HG02885 (cell line): ENCODE results near the gene ERBB4.

ENCODE experiments used
- ATAC-seq: cut with Tn5 transposase; IDR thresholded peaks from one replicate; pipeline ENCODE4 v1.9.1; 2021; ENCODE audit warnings: mild to moderate bottlenecking; ENCODE audit not compliant: unreplicated experiment, poor library complexity

The ERBB4 gene

GRCh38 chr2:212173331-212173730, 365.3 kb downstream of the ERBB4 start:
- no peak for ATAC-seq

GRCh38 chr2:212170382-212170781, 368.2 kb downstream of the ERBB4 start:
- no peak for ATAC-seq

DNA sequence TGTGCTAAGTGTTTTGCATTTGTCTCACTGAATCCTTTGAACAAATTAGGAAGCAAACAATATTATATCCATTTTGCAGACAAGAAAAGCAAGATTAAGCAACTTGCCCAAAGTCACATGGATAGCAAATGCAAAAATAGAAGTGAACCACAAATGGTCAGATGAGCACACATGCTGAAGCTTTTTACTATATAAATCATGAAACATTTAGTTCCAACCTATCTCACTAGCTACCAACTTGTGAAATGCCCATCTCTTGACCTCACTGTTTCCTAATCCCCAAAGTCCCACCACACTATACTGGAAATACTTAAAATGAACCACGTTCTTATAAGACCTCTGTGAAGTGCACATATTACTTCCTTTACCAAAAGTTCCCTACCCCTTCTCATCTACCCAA, 380.5 kb downstream of the ERBB4 start:
- no peak for ATAC-seq

GRCh38 chr2:212157012-212157411, 381.6 kb downstream of the ERBB4 start:
- ATAC-seq = no peak

DNA sequence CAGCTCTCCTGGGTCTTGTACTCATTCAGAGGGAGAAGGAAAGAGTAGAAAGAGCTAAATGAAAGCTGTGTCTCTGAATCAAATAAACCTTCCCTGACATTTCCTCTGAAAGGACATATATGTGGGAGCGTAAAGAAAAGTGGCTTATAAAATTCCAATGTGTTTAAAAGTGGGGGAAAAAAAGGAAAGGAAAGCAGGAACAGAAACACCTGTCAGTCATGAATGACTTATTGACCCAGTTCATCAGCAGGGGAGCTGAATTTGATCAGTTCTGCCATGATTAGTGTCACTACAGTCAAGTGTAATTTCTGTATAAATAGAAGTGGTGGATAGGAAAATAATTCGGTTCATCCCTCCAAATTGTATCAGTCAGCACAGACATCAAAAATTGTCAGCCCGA, 382.5 kb downstream of the ERBB4 start:
- ATAC-seq = no peak

GRCh38 chr2:212154477-212154878, 384.1 kb downstream of the ERBB4 start:
- no peak for ATAC-seq

- ATAC-seq = no peak
Observed at GRCh38 chr2:212153923-212154322, 384.7 kb downstream of the ERBB4 start.

DNA sequence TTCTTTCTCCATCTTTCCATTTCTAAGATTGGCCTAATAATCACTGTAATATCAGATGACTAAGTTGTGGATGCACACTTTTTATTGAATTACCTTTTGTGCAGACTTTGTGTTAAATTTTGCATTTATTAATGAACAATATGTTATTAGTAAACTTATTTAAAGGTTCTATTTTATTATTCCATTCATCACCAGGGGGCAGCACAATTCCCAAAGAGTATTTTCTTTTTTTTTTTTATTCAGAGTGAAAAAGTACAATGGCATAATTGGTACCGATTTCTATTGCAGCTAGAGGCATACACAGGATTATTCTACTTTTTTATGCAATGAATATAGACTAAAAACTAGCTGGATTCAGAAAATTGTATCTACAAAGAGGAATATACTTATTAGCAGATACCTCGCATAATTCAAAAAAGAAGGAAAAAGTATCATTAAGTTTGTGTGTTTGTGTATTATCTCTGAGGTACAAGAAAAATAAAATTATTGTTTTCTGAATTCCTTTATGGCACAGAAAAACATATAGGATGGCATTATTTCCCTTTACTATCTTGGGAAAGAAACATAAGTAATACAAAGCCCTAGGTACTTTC, 390.6 kb downstream of the ERBB4 start:
- ATAC-seq = no peak

DNA sequence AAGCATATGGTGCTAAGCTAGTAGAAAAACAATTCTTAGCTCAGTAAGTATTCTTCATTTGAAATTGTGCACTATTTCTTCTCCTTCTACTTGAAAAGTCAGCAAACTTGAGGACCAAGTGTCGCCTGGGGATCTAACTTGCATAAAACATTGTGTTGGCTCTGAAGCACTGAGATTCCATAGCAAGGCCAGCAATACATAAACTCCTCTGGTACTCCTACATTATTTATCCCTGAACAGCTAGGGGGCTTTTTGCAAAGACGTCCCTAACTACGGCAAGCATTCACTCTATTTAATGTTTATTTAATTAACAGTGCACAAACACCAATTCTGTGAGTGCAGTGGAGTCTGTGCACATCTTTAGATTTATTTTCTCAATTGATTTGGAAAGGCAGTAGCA, 392.2 kb downstream of the ERBB4 start:
- no peak for ATAC-seq

DNA sequence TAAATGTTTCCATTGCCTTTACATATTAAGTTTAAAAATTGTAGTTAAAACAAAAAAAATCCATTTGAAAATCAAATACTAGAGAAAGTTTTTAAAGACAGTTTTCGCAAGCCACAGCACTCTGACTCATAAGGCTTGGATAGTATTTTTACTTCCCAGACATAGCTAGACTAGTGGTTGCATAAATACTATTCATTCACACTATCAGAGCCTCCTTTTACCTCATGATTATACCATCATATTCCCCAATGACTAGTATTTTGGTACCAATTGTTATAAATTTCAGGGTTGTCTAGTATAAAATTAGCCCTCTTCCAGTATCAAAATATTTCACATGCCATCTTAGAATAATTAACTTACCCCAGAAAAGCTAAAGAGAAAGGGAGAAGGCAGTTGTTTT, 393.5 kb downstream of the ERBB4 start:
- ATAC-seq = no peak

- ATAC-seq = no peak
Observed at GRCh38 chr2:212142631-212143030, 396.0 kb downstream of the ERBB4 start.

DNA sequence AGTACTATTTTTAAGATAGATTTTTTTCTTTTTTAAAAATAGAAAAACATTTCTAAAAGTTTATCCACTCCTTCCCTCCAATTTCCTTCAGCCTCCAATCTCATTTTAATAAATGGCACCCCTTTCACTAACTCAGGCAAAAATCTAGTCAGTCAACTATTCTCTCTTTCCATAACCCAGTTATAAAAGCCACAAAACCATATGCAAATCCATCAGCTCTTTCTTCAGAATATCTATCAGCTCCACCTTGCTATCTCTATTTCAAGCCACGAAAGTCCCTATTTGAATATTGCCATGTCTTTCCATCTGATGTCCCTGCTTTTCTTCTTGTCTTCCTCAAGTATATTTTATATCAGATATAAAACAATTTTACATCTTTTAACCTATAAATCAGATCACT, 397.1 kb downstream of the ERBB4 start:
- no peak for ATAC-seq

- no peak for ATAC-seq
Observed at GRCh38 chr2:212136216-212136795, 402.3 kb downstream of the ERBB4 start.

DNA sequence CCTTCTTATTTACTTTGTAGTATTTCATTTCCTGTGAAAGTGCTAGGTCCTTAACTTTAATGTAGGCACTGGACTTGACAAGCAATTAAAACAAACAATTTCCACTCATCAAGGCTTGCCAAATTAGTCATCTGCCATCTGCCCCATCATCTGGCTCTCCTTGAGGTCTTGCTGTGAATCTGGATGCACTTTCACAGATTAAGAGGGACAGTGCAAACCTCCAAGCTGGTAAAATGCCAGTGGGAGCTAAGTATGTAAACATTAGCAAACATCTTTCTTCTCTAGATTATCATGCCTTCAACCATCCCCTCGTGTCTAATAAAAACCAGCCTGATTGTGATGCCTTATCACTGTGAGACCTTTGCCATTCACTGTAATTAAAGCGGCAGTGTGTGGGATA, 402.9 kb downstream of the ERBB4 start:
- ATAC-seq = no peak

DNA sequence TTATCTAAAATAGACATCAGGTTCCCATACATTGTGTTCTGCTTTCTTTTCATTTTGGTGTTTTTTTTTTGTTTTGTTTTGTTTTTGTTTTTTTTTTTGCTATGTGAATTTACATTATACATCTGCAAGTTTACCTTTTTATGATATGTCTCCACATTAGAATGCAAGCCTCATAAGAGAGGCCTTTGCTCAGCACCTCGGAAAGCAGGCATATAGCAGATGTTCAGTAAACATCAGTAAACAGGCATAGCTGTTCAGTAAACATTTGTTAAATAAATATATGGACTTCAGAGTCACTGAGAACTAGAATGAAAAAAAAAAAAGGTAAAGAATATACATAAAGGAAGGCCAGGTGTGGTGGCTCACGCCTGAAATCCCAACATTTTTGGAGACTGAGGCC, 405.3 kb downstream of the ERBB4 start:
- no peak for ATAC-seq

GRCh38 chr2:212124598-212124997, 414.0 kb downstream of the ERBB4 start:
- ATAC-seq = no peak

DNA sequence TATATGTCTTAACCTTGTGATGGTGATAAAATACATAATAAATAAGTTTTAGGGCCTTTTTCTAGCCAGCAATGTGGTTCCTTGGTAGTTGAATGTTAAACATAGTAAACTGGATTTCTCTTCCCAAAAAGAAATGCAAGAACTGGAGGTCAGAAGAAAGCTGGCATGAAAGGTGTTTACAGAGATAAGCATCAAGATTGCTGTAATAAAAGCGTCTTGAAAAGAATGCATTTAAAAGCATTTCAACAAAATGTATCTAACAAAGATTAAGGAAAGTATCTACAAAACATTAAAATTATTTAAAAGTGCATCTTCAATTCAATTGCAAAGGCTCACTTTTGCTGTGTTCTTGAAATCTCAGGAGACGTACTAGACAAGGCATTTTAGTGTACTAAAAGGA, 419.0 kb downstream of the ERBB4 start:
- ATAC-seq = no peak

DNA sequence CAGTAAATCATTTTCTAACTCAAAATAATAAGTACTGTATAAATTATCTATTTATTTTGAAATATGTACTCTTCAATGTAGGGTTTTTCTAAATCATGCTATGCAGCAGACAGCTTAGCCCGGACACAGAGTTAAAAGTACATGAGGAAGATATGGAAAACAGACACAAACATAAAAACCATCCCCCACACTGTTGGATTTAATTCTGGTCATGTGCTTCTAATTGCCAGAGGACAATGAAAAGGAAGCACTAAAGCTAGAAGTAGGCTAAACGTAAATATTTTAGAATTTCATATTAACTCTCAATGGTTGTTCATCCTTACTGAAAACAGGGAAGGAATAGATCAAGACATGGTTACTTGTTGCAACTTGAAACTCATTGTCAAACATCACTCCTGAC, 420.7 kb downstream of the ERBB4 start:
- no peak for ATAC-seq

GRCh38 chr2:212114489-212114888, 424.1 kb downstream of the ERBB4 start:
- no peak for ATAC-seq

GRCh38 chr2:212112401-212112800, 426.2 kb downstream of the ERBB4 start:
- ATAC-seq = no peak

- ATAC-seq = no peak
Observed at GRCh38 chr2:212109792-212110680, 428.6 kb downstream of the ERBB4 start.

GRCh38 chr2:212109217-212109616, 429.4 kb downstream of the ERBB4 start:
- ATAC-seq = no peak
